WI38 (cell line): Measurements from ENCODE around the gene DBNDD1.

ENCODE experiments used
- H3K4me3 ChIP-seq: 2 replicates; pipeline ENCODE4 v1.5.1; 2011; ENCODE audit warnings: low read depth, mild to moderate bottlenecking, control low read depth, low read length
- CTCF ChIP-seq: IDR thresholded peaks from 2 replicates; pipeline ENCODE4 v1.5.1; 2012; ENCODE audit warnings: low read depth, mild to moderate bottlenecking, control low read depth, low read length

Gene DBNDD1

DNA sequence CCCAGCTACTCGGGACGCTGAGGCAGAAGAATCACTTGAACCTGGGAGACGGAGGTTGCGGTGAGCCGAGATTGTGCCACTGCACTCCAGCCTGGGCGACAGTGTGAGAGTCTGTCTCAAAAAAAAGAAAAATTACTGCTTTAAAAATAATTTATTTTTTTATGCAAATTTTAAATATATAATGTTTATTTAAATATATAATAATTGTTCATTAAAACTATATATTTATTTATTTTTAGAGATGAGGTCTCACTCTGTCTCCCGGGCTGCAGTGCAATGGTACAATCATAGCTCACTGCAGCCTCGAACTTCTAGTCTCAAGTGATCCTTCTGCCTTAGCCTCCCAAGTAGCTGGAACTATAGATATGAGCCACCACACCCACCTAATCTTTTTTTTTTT lies 15.2 kb upstream of the DBNDD1 start:
- TF ChIP-seq CTCF: no peak
- no peak overlapping the region for H3K4me3 ChIP-seq

GRCh38 chr16:90033387-90033786 lies 14.1 kb upstream of the DBNDD1 start:
- no peak for TF ChIP-seq CTCF
- H3K4me3 ChIP-seq: no peak overlapping the region

GRCh38 chr16:90032674-90033331 lies 13.5 kb upstream of the DBNDD1 start:
- no peak overlapping the region for H3K4me3 ChIP-seq
- TF ChIP-seq CTCF: no peak

DNA sequence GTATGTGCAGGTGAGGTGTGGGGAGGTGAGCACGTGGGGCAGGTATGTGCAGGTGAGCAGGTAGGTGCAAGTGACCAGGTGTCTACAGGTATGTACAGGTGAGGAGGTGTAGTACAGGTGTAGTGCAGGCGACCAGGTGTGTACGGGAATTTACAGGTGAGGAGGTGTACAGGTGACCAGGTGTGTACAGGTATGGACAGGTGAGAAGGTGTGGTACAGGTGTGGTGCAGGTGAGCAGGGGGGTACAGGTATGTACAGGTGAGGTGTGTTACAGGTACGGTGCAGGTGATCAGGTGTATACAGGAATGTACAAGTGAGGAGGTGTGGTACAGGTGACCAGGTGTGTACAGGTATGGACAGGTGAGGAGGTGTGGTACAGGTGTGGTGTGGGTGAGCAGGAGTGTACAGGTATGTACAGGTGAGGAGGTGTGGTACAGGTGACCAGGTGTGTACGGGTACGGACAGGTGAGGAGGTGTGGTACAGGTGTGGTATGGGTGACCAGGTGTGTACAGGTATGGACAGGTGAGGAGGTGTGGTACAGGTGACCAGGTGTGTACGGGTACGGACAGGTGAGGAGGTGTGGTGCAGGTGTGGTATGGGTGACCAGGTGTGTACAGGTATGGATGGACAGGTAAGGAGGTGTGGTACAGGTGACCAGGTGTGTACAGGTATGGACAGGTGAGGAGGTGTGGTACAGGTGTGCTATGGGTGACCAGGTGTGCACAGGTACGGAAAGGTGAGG lies 12.8 kb upstream of the DBNDD1 start:
- TF ChIP-seq CTCF: no peak
- no peak overlapping the region for H3K4me3 ChIP-seq

GRCh38 chr16:90031186-90031930 lies 12.1 kb upstream of the DBNDD1 start:
- TF ChIP-seq CTCF: no peak
- H3K4me3 ChIP-seq: no peak overlapping the region

GRCh38 chr16:90028985-90029384 lies 9.7 kb upstream of the DBNDD1 start:
- no peak for TF ChIP-seq CTCF

DNA sequence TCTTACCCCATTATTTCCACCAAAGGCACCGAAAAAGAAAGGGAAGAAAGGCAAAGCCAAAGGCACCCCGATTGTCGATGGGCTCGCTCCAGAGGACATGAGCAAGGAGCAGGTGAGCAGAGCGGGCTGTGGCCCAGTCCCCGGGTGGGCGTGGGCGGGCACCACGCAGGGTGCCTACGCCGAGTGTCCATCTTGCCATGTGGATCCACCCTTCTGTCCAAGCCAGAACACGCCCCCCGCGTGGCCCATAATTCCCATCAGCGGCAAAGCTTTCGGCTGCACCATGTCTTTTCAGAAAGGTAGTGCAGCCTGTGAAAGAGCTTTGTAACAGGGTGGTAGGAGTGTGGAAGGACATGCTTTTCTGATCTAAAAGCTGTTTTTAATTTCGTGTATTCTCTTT lies 8.4 kb upstream of the DBNDD1 start:
- no peak for TF ChIP-seq CTCF
- H3K4me3 ChIP-seq: no peak overlapping the region

More at GRCh38 chr16:90028985-90029384, 9.7 kb upstream of the DBNDD1 start:
- no peak overlapping the region for H3K4me3 ChIP-seq
